BJ (cell line): ENCODE measurements around the gene KCNJ1. TPM values are rescaled to one million over a fixed set of nuclear protein-coding genes. Genes with fewer than 3 reads are reported as not detected.
A peak's percentile ranks its signal among the peaks of the same experiment; 100 is the strongest.

Experiments
- CTCF ChIA-PET: fragments of 350-600 bp; formaldehyde crosslinking; extraction: SDS; loops from one replicate; lab custom pipeline; 2021; ENCODE audit warnings: antibody characterized with exemption, inconsistent platforms; lab: Yijun Ruan, JAX
- POLR2A ChIA-PET: fragments of 300-600 bp; sonication (Branson Sonifier 250); formaldehyde crosslinking; extraction: SDS; loops from one replicate; lab custom pipeline; 2021; ENCODE audit warnings: antibody characterized with exemption; lab: Charles Lee
- DNase-seq: peaks from one replicate; pipeline ENCODE4 v3.0.0-alpha.2; 2011; ENCODE audit warnings: low read depth
- H3K27me3 ChIP-seq: 2 replicates; pipeline ENCODE4 v1.6.0; 2011; ENCODE audit warnings: low read length; ENCODE audit not compliant: control insufficient read depth, insufficient read depth
- H3K36me3 ChIP-seq: 2 replicates; pipeline ENCODE4 v1.5.1; 2011; ENCODE audit warnings: low read length; ENCODE audit not compliant: control insufficient read depth, insufficient read depth
- H3K4me3 ChIP-seq: 2 replicates; pipeline ENCODE4 v1.5.1; 2011; ENCODE audit warnings: low read depth, mild to moderate bottlenecking, control low read depth, low read length
- polyA plus RNA-seq: library from polyadenylated mRNA; depleted of rRNA; stranded (reverse); fragments of >200 nt; gene quantifications from 2 replicates; pipeline ENCODE4 v1.2.3, GENCODE V29; 2011
- TF ChIP-seq, protein P1 (sequence below): IDR thresholded peaks from 2 replicates; pipeline ENCODE4 v1.5.1; 2011; ENCODE audit warnings: low read depth, mild to moderate bottlenecking, control low read depth, inconsistent platforms, low read length, moderate library complexity; ENCODE audit not compliant: insufficient read depth

Gene KCNJ1
- polyA plus RNA-seq, 1 experiment = not detected

DNA sequence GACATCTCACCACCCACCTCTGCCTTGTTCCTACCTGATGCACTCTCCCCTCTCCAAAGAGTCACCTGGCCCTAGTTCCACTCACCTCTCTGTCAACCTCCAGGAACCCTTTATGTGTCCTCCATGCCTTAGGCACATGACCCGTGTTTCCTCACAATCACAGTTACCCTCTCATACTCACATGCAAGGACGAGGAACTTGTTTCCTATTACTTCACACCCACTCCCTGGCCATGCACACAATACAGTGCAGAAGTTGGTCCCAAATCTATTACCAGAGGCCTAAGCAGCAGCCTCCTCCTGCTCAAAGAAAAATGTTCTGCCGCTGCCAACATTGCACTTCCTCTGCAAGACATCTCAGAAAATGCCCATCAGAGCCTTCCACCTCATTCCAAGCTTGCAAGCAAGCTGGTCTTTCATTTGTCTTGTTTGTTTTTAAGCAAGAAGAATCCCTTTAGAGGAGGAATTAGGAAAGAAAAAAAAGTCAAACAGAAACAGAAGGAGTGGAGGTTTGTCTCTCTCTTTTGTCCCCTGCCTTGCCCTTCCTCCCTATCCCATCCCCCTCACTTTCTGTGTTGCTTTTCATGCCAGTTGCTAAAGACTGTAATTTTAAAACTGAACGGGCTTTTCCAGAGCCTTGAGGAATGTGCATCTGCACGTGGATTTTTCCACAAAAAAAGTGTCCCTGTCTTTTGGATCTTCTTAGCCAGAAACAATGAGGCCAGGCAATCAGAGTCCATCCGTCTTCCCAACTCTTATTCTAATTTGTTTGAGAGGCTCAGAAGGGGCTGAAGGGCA is 63.4 kb downstream of the KCNJ1 start:
- Histone ChIP-seq H3K36me3 (peaks cover 3% of the 10 kb centered on the region), H3K4me3 (no peak overlapping the region), H3K27me3 (no peaks in the 10 kb centered on the region)
- CTCF ChIA-PET = interaction anchor here (0.8 to 1.5 kb wide), 3 partner anchors 24 to 646 kb away, joined by 3 to 4 read pairs (median 3); no protein-coding TSS in a partner anchor
- TF ChIP-seq, protein P1, sequence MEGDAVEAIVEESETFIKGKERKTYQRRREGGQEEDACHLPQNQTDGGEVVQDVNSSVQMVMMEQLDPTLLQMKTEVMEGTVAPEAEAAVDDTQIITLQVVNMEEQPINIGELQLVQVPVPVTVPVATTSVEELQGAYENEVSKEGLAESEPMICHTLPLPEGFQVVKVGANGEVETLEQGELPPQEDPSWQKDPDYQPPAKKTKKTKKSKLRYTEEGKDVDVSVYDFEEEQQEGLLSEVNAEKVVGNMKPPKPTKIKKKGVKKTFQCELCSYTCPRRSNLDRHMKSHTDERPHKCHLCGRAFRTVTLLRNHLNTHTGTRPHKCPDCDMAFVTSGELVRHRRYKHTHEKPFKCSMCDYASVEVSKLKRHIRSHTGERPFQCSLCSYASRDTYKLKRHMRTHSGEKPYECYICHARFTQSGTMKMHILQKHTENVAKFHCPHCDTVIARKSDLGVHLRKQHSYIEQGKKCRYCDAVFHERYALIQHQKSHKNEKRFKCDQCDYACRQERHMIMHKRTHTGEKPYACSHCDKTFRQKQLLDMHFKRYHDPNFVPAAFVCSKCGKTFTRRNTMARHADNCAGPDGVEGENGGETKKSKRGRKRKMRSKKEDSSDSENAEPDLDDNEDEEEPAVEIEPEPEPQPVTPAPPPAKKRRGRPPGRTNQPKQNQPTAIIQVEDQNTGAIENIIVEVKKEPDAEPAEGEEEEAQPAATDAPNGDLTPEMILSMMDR = no peak
- POLR2A ChIA-PET = no interaction called here
- DNase-seq = no peak

DNA sequence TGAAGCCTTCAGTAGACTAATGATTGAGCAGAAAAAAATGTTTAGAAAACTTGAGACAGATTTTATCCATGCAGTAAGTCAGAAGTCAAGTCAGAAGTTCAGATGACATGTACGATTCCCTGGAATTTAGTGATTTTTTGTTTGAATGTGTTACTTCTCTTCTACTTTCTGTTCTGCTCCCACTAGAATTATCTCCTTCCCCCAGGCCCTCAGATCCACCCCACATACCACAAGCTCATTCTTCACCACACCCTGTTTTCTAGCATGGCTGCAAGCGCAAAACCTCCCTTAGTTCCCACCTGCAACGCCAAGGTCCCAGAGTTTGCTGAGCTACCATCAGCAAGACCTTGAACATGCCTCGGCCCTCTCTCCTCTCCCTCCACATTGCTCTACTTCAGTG is 64.1 kb downstream of the KCNJ1 start:
- CTCF ChIA-PET = interaction anchor here (0.8 to 1.5 kb wide), 3 partner anchors 25 to 645 kb away, joined by 3 to 4 read pairs (median 3); no protein-coding TSS in a partner anchor
- no peak for DNase-seq
- H3K27me3 ChIP-seq = no peaks in the 10 kb centered on the region
- POLR2A ChIA-PET = no interaction called here
- H3K36me3 ChIP-seq = peaks cover 3% of the 10 kb centered on the region
- TF ChIP-seq, protein P1 = no peak
- H3K4me3 ChIP-seq = no peak overlapping the region

DNA sequence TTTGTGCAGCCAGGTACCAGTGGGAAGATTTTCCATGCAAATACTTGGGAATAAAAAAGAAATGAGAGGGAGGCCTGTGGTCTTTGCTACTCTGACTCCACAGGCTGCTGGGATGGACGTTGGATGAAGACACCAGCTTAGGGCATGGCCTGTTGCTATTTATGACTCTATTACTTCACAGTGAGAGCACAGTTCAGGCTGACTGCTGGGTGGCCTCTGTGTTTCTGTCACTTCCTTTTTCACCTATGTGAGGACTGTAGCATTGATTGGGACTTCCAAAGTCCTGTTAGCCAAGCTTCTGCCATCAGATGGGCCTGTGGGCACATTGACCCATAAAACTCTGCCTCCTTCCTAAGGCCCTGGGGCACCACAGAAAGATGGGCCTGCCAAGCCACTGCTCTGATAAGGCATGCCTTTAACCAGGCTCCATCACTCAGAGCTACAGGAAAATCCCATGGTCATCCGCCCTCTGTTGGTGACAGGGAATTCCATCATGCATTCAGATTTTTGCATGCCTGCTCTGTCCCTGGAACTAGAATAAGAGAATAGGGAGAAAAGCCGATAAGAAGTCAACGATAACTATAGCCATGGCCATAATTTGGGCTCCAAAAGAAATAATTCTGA is 64.6 kb downstream of the KCNJ1 start:
- no peak overlapping the region for H3K4me3 ChIP-seq
- POLR2A ChIA-PET = no interaction called here
- TF ChIP-seq, protein P1 = peak; percentile 42

DNA sequence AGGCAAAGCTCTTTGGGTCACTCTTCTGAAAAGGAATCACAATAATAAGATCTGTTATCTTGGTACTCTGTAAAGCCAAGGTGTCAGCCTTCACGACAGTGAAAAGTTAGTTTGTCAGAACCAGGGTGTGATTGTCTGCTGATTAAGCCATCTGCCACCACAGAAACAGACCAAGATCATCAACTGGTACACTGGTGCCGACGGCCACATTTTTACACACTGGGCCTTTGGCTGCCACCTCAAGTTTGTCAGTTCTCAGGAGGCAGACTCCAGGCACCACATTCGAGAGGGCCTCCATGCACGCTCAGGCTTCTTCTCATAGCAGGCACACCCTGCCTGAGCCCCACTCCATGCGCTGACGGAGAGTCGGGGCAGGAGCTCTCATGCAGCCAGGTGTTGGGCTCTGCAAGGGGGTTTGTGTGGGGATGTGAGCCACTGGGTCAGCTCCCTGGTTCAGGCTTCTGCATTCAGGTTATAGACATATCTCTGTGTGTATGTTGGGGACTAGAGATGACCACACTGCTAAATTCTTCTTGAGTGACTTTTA is 66.2 kb downstream of the KCNJ1 start:
- ChIA-PET POLR2A (no interaction called here), CTCF (interaction anchor here (0.7 kb wide), 1 partner anchor 61 kb away, joined by 4 read pairs; no protein-coding TSS in a partner anchor)
- TF ChIP-seq, protein P1 = no peak
- no peak for DNase-seq
- Histone ChIP-seq H3K27me3 (no peaks in the 10 kb centered on the region), H3K36me3 (peaks cover 3% of the 10 kb centered on the region; the same call in 1 of the 2 replicates), H3K4me3 (no peak overlapping the region)

More for the DNA sequence above, 64.6 kb downstream of the KCNJ1 start:
- Histone ChIP-seq H3K27me3 (no peaks in the 10 kb centered on the region), H3K36me3 (peaks cover 3% of the 10 kb centered on the region)
- no peak for DNase-seq
- CTCF ChIA-PET = interaction anchor here (0.8 to 1.5 kb wide), 3 partner anchors 25 to 644 kb away, joined by 3 to 4 read pairs (median 3); no protein-coding TSS in a partner anchor

DNA sequence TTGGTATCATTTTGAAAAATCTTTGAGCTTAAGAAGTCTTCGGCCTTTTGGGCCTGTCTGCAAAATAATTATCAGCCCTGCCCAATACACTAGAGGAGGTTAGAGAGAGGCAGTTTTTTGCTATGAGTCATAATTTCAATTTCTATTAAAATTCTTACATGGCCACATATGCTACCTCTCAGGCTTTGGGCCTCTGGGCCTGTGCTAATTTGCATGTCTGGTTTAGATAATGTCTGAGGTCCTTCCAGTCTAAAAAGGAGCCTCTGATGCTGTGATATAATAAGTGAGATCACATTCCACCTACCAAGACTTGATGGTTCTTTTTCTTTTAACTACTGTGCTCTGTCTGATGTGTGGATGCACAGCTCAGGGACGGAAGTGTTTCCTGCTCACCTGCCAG is 70.8 kb downstream of the KCNJ1 start:
- CTCF ChIA-PET = interaction anchor here (1.1 to 1.2 kb wide), 2 partner anchors 10 kb away, joined by 3 to 4 read pairs; no protein-coding TSS in a partner anchor
- POLR2A ChIA-PET = interaction anchor here (0.6 kb wide), 1 partner anchor 119 kb away, joined by 3 read pairs; no protein-coding TSS in a partner anchor
- H3K36me3 ChIP-seq = peaks cover 3% of the 10 kb centered on the region; the same call in 1 of the 2 replicates
- no peaks in the 10 kb centered on the region for H3K27me3 ChIP-seq
- TF ChIP-seq, protein P1 = no peak
- no peak overlapping the region for H3K4me3 ChIP-seq
- peak; percentile 51 for DNase-seq
